Activated CD4-positive, CD25-positive, alpha-beta regulatory T cell treated with anti-CD3 and anti-CD28 coated beads, Interleukin-2, amount 50 U/mL, for 24 hours (primary cell): ENCODE results near the gene BMERB1.
"Not testable (repeated sequence)": the region's sequence is repeated elsewhere in the genome, so short reads cannot be mapped to it uniquely, and the experiment has no call there.

Experiments
- ATAC-seq, 2 donors: fragments of 150-1000 bp; cut with Tn5 transposase; one replicate each; pipeline ENCODE4 v1.10.0; 2021; ENCODE audit warnings: mild to moderate bottlenecking in 1 of 2, moderate library complexity in 1 of 2

BMERB1 gene

GRCh38 chr16:15597135-15597534 lies 162.7 kb downstream of the BMERB1 start:
- no peak for ATAC-seq

- no peak for ATAC-seq
These were observed 163.6 kb downstream of the BMERB1 start for GRCh38 chr16:15597822-15598647.

- peak in 1 of 2 donors; percentile 62 for ATAC-seq
These were observed 164.3 kb downstream of the BMERB1 start for GRCh38 chr16:15598648-15599190.

- no peak for ATAC-seq
These were observed 165.1 kb downstream of the BMERB1 start for GRCh38 chr16:15599303-15600070.

GRCh38 chr16:15601212-15601879 lies 167.0 kb downstream of the BMERB1 start:
- no peak for ATAC-seq

GRCh38 chr16:15602285-15603044 lies 168.1 kb downstream of the BMERB1 start:
- ATAC-seq = no peak

- ATAC-seq = no peak
These were observed 170.4 kb downstream of the BMERB1 start for GRCh38 chr16:15604460-15605440.

- no peak for ATAC-seq
These were observed 171.6 kb downstream of the BMERB1 start for GRCh38 chr16:15605839-15606517.

- ATAC-seq = no peak
These were observed 172.3 kb downstream of the BMERB1 start for GRCh38 chr16:15606518-15607220.

- ATAC-seq = not testable (repeated sequence)
These were observed 172.9 kb downstream of the BMERB1 start for GRCh38 chr16:15607221-15607699.

GRCh38 chr16:15607700-15608396 lies 173.5 kb downstream of the BMERB1 start:
- no peak for ATAC-seq

- no peak for ATAC-seq
These were observed 174.3 kb downstream of the BMERB1 start for GRCh38 chr16:15608398-15609285.

- no peak for ATAC-seq
These were observed 174.9 kb downstream of the BMERB1 start for GRCh38 chr16:15609286-15609649.

- ATAC-seq = peak; percentile 76 to 82
These were observed 176.0 kb downstream of the BMERB1 start for GRCh38 chr16:15610369-15610871.

- no peak for ATAC-seq
These were observed 177.2 kb downstream of the BMERB1 start for GRCh38 chr16:15611610-15612009.

GRCh38 chr16:15613676-15614075 lies 179.3 kb downstream of the BMERB1 start:
- ATAC-seq = no peak

- ATAC-seq = no peak
These were observed 181.6 kb downstream of the BMERB1 start for GRCh38 chr16:15616012-15616411.
